ENCODE data around the gene DDX51.

The DDX51 gene

GRCh38 chr12:132166801-132167591 lies 22.9 kb upstream of the DDX51 start:
- no peak for DNase-seq

GRCh38 chr12:132166093-132166492 lies 22.0 kb upstream of the DDX51 start:
- no peak for DNase-seq

GRCh38 chr12:132165584-132165983 lies 21.5 kb upstream of the DDX51 start:
- no peak for DNase-seq

- DNase-seq, result no peak
Observed at GRCh38 chr12:132164426-132164825, 20.3 kb upstream of the DDX51 start.

GRCh38 chr12:132163911-132164288 lies 19.8 kb upstream of the DDX51 start:
- DNase-seq, result no peak

GRCh38 chr12:132163041-132163910 lies 19.2 kb upstream of the DDX51 start:
- DNase-seq, result no peak

GRCh38 chr12:132162508-132163031 lies 18.5 kb upstream of the DDX51 start:
- no peak for DNase-seq

- no peak for DNase-seq
Observed at GRCh38 chr12:132161796-132162507, 17.8 kb upstream of the DDX51 start.

GRCh38 chr12:132161036-132161781 lies 17.1 kb upstream of the DDX51 start:
- no peak for DNase-seq

GRCh38 chr12:132160601-132161035 lies 16.5 kb upstream of the DDX51 start:
- DNase-seq, result no peak

GRCh38 chr12:132160016-132160415 lies 15.9 kb upstream of the DDX51 start:
- DNase-seq, result no peak

GRCh38 chr12:132159555-132160003 lies 15.5 kb upstream of the DDX51 start:
- DNase-seq, result no peak

- DNase-seq, result no peak
Observed at GRCh38 chr12:132158677-132159554, 14.8 kb upstream of the DDX51 start.

GRCh38 chr12:132157733-132158409 lies 13.8 kb upstream of the DDX51 start:
- DNase-seq, result no peak

GRCh38 chr12:132156573-132157325 lies 12.6 kb upstream of the DDX51 start:
- DNase-seq, result no peak

- DNase-seq, result no peak
Observed at GRCh38 chr12:132155771-132156572, 11.9 kb upstream of the DDX51 start.

- no peak for DNase-seq
Observed at GRCh38 chr12:132154941-132155770, 11.0 kb upstream of the DDX51 start.

- DNase-seq, result no peak
Observed at GRCh38 chr12:132154341-132154761, 10.2 kb upstream of the DDX51 start.

All from activated effector memory CD4-positive, alpha-beta T cell treated with anti-CD3 and anti-CD28 coated beads, Interleukin-2, amount 50 U/mL, for 16 hours (primary cell).